IPS-20b (cell line): Measurements from ENCODE around the gene CNTN5.

Experiments used
- H3K27ac ChIP-seq: one replicate; pipeline ENCODE4 v1.5.1; 2013; ENCODE audit warnings: low read length
- H3K27me3 ChIP-seq: 2 replicates; pipeline ENCODE4 v1.6.1; 2013; ENCODE audit warnings: mild to moderate bottlenecking, low read length, inconsistent platforms; ENCODE audit not compliant: insufficient read depth
- H3K36me3 ChIP-seq: 2 replicates; pipeline ENCODE4 v1.6.1; 2013; ENCODE audit warnings: low read depth, mild to moderate bottlenecking, inconsistent platforms, low read length, moderate library complexity; ENCODE audit not compliant: insufficient read depth
- H3K4me1 ChIP-seq: 2 replicates; pipeline ENCODE4 v1.6.1; 2013; ENCODE audit warnings: mild to moderate bottlenecking, control low read depth, inconsistent platforms, low read length, moderate library complexity; ENCODE audit not compliant: insufficient read depth
- H3K4me3 ChIP-seq: 2 replicates; pipeline ENCODE4 v1.5.1; 2013; ENCODE audit warnings: mild to moderate bottlenecking, low read length, inconsistent platforms
- H3K9ac ChIP-seq: 2 replicates; pipeline ENCODE4 v1.6.1; 2013; ENCODE audit warnings: low read depth, mild to moderate bottlenecking, inconsistent platforms, low read length, moderate library complexity
- H3K9me3 ChIP-seq: 2 replicates; pipeline ENCODE4 v1.6.1; 2013; ENCODE audit warnings: mild to moderate bottlenecking, low read depth, low read length, inconsistent platforms; ENCODE audit not compliant: insufficient read depth

Gene CNTN5

GRCh38 chr11:99240192-99241030, 219.7 kb downstream of the CNTN5 start:
- Histone ChIP-seq H3K27me3 (no peaks in the 10 kb centered on the region), H3K27ac (no peak overlapping the region), H3K4me3 (no peak overlapping the region), H3K4me1 (no peaks in the 10 kb centered on the region), H3K36me3 (no peaks in the 10 kb centered on the region), H3K9me3 (no peaks in the 10 kb centered on the region), H3K9ac (no peak overlapping the region)

- Histone ChIP-seq H3K36me3 (no peaks in the 10 kb centered on the region), H3K4me1 (no peaks in the 10 kb centered on the region), H3K9ac (no peak overlapping the region), H3K27ac (no peak overlapping the region), H3K4me3 (no peak overlapping the region), H3K9me3 (no peaks in the 10 kb centered on the region), H3K27me3 (no peaks in the 10 kb centered on the region)
Observed at GRCh38 chr11:99241066-99241465, 220.3 kb downstream of the CNTN5 start.

- Histone ChIP-seq H3K9me3 (no peaks in the 10 kb centered on the region), H3K36me3 (no peaks in the 10 kb centered on the region), H3K4me1 (no peaks in the 10 kb centered on the region), H3K27ac (no peak overlapping the region), H3K4me3 (no peak overlapping the region), H3K27me3 (no peaks in the 10 kb centered on the region), H3K9ac (no peak overlapping the region)
Observed at GRCh38 chr11:99244613-99245012, 223.9 kb downstream of the CNTN5 start.

DNA sequence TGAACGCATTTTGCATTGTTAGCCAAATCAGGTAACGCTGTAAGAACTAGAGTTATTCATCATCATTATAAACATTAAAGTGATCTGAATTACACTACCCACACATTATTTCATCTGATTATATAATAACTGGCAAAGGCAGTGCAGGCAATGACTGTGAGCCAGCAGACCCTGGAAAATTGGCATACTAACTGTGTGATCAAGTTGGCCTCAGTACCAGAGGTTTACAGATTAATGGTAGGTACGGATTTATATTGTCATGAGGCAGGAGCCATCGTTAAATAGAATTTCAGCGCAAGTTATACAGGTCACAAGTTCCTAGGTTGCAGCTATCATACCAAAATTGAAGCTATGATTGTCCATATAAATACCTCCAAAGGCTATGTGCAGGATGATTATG, 225.4 kb downstream of the CNTN5 start:
- Histone ChIP-seq H3K36me3 (no peaks in the 10 kb centered on the region), H3K27ac (no peak overlapping the region), H3K9ac (no peak overlapping the region), H3K4me1 (no peaks in the 10 kb centered on the region), H3K9me3 (no peaks in the 10 kb centered on the region), H3K4me3 (no peak overlapping the region), H3K27me3 (no peaks in the 10 kb centered on the region)

- Histone ChIP-seq H3K4me3 (no peak overlapping the region), H3K27me3 (no peaks in the 10 kb centered on the region), H3K4me1 (no peaks in the 10 kb centered on the region), H3K36me3 (no peaks in the 10 kb centered on the region), H3K9me3 (no peaks in the 10 kb centered on the region), H3K9ac (no peak overlapping the region), H3K27ac (no peak overlapping the region)
Observed at GRCh38 chr11:99256614-99257013, 235.9 kb downstream of the CNTN5 start.

- no peak overlapping the region for H3K4me3 ChIP-seq
- H3K4me1 ChIP-seq: no peaks in the 10 kb centered on the region
- no peaks in the 10 kb centered on the region for H3K9me3 ChIP-seq
- H3K27me3 ChIP-seq: no peaks in the 10 kb centered on the region
- no peak overlapping the region for H3K9ac ChIP-seq
- H3K27ac ChIP-seq: no peak overlapping the region
- no peaks in the 10 kb centered on the region for H3K36me3 ChIP-seq
Observed at GRCh38 chr11:99257131-99257530, 236.4 kb downstream of the CNTN5 start.

- Histone ChIP-seq H3K27ac (no peak overlapping the region), H3K36me3 (no peaks in the 10 kb centered on the region)
Observed at GRCh38 chr11:99260696-99261095, 239.9 kb downstream of the CNTN5 start.

GRCh38 chr11:99268886-99269285, 248.1 kb downstream of the CNTN5 start:
- Histone ChIP-seq H3K27ac (no peak overlapping the region), H3K27me3 (no peaks in the 10 kb centered on the region), H3K4me1 (no peaks in the 10 kb centered on the region), H3K36me3 (no peaks in the 10 kb centered on the region), H3K9me3 (no peaks in the 10 kb centered on the region), H3K9ac (no peak overlapping the region), H3K4me3 (no peak overlapping the region)

More at GRCh38 chr11:99260696-99261095, 239.9 kb downstream of the CNTN5 start:
- Histone ChIP-seq H3K9me3 (no peaks in the 10 kb centered on the region), H3K9ac (no peak overlapping the region), H3K4me3 (no peak overlapping the region), H3K27me3 (no peaks in the 10 kb centered on the region), H3K4me1 (no peaks in the 10 kb centered on the region)

GRCh38 chr11:99271527-99271926, 250.8 kb downstream of the CNTN5 start:
- no peak overlapping the region for H3K9ac ChIP-seq
- H3K4me1 ChIP-seq: no peaks in the 10 kb centered on the region
- H3K36me3 ChIP-seq: no peaks in the 10 kb centered on the region
- H3K27ac ChIP-seq: no peak overlapping the region
- no peaks in the 10 kb centered on the region for H3K27me3 ChIP-seq
- no peaks in the 10 kb centered on the region for H3K9me3 ChIP-seq
- H3K4me3 ChIP-seq: no peak overlapping the region

DNA sequence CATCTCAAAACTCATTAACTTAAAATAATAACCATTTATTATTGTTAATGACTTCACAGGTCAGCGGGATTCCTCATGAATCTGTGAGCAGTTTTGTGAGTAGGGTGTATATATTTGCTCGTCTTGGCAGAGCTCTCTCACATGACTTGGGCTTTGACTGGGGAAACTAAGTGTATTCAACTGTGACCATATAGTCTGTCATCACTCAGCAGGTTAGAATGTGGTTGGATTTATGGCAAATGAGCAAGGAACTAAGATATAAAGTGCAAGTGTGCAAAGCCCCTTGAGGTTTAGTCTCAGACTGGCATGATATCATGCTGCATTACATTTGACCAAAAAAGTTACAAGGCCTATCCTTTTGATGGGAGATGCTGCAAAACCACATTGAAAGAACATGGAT, 254.8 kb downstream of the CNTN5 start:
- Histone ChIP-seq H3K9me3 (no peaks in the 10 kb centered on the region), H3K4me3 (no peak overlapping the region), H3K27me3 (no peaks in the 10 kb centered on the region), H3K4me1 (no peaks in the 10 kb centered on the region), H3K27ac (no peak overlapping the region), H3K36me3 (no peaks in the 10 kb centered on the region), H3K9ac (no peak overlapping the region)

DNA sequence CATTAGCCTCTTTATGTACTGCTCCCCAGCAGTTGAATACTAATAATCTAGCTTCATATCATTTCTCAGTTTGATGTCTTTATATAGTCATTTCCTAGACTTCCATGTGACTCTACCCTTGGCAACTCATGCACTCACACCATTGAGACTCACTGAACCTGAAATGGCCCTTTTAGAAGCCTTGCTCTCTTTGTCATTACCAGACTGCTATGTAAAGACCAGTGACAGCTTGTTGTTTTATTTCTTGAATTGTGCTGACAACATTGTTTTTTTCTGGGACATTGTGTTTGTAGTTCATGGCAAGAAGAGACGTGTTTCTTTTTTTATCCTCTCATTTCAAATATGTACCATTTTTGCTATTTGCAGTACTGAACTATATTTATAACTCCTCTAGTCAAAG, 256.5 kb downstream of the CNTN5 start:
- Histone ChIP-seq H3K27me3 (no peaks in the 10 kb centered on the region), H3K9me3 (no peaks in the 10 kb centered on the region), H3K36me3 (no peaks in the 10 kb centered on the region), H3K9ac (no peak overlapping the region), H3K4me1 (no peaks in the 10 kb centered on the region), H3K4me3 (no peak overlapping the region), H3K27ac (no peak overlapping the region)

GRCh38 chr11:99279266-99279665, 258.5 kb downstream of the CNTN5 start:
- Histone ChIP-seq H3K27ac (no peak overlapping the region), H3K4me3 (no peak overlapping the region), H3K27me3 (no peaks in the 10 kb centered on the region), H3K9me3 (no peaks in the 10 kb centered on the region), H3K9ac (no peak overlapping the region), H3K4me1 (no peaks in the 10 kb centered on the region), H3K36me3 (no peaks in the 10 kb centered on the region)
